HUES48 (cell line): ENCODE data around the gene MARVELD3.
"Not testable (repeated sequence)": the region's sequence is repeated elsewhere in the genome, so short reads cannot be mapped to it uniquely, and the experiment has no call there.

Experiments used
- H3K27ac ChIP-seq: one replicate; pipeline ENCODE4 v1.7.0; 2013; ENCODE audit warnings: low read depth, low read length, inconsistent platforms
- H3K27me3 ChIP-seq: 2 replicates; pipeline ENCODE4 v1.6.1; 2013; ENCODE audit warnings: mild to moderate bottlenecking, low read length; ENCODE audit not compliant: control insufficient read depth, insufficient read depth
- H3K36me3 ChIP-seq: 2 replicates; pipeline ENCODE4 v1.6.1; 2013; ENCODE audit warnings: low read length; ENCODE audit not compliant: control insufficient read depth, insufficient read depth
- H3K4me1 ChIP-seq: 2 replicates; pipeline ENCODE4 v1.6.1; 2013; ENCODE audit warnings: mild to moderate bottlenecking, low read length; ENCODE audit not compliant: control insufficient read depth, insufficient read depth
- H3K4me3 ChIP-seq: 2 replicates; pipeline ENCODE4 v1.5.1; 2013; ENCODE audit warnings: mild to moderate bottlenecking, low read depth, low read length
- H3K9ac ChIP-seq: 2 replicates; pipeline ENCODE4 v1.6.1; 2013; ENCODE audit warnings: mild to moderate bottlenecking, low read depth, low read length, moderate library complexity
- H3K9me3 ChIP-seq: 2 replicates; pipeline ENCODE4 v1.6.1; 2013; ENCODE audit warnings: low read length; ENCODE audit not compliant: control insufficient read depth, insufficient read depth

The MARVELD3 gene

DNA sequence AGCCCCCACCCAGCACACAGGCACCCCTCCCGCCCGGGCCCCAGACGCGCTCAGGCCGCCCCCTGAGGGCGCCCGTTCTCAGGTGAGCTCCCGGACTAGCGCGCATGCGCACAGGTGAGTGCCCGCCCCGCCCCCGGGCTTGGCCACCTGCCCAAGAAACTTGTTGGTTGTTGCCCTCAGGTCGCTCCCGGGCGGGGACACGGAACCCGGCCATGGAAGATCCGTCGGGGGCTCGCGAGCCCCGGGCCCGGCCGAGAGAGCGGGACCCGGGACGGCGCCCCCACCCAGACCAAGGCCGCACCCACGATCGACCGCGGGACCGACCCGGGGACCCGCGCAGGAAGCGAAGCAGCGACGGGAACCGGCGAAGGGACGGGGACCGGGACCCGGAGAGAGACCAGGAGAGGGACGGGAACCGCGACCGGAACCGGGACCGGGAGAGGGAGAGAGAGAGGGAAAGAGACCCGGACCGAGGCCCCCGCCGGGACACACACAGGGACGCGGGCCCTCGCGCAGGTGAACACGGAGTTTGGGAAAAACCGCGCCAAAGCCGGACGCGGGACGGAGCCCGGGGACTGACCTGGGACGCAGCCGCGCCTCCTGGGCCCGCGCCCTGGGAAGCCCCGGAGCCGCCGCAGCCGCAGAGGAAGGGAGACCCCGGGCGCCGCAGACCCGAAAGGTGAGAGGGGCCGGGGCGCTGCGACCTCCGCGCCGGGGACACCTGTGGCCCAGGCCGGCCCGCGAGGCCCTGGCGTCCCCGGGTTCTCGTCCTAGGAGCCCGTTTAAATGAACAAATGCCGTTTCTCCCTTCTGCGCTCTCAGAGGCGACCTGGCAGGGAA lies at the start of gene MARVELD3:
Gene MARVELD3 (plus strand): TSS at position 167 of the 840 bp plus-strand sequence. CDS start 46 bp downstream, at position 213.
- no peaks in the 10 kb centered on the region for H3K27me3 ChIP-seq
- peak within 1 kb of the TSS; percentile 91 for H3K4me3 ChIP-seq
- H3K4me1 ChIP-seq = peaks cover 9% of the 10 kb centered on the region
- H3K9me3 ChIP-seq = no peaks in the 10 kb centered on the region
- H3K36me3 ChIP-seq = peaks cover 26% of the 10 kb centered on the region
- H3K9ac ChIP-seq = peak within 1 kb of the TSS; percentile 72
- peak within 1 kb of the TSS; percentile 35 for H3K27ac ChIP-seq

DNA sequence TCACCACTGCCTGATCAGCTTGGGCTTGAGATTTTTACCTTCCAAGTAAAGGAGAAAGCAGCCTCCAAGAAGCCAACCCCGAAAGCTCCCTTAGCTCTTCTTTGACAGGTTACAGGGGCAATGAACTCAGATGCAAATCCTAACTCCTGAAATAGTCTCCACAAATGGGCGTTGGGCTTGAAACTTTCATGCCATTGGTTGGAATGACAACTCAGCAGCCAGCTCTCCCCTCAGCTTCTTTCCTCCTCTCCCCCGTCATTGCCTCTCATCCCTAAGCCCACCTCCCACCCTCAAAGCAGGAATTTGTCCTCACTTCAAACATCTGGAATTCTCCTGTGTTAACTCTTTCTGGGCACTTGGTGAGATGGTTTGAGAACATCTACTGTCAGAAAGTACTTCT lies 49.0 kb upstream of the MARVELD3 start, which contains the start of gene TAT:
Gene TAT (minus strand): TSS at position 122 of the 400 bp plus-strand sequence. CDS start 677 bp downstream, outside the sequence.
- no peaks in the 10 kb centered on the region for H3K27me3 ChIP-seq
- H3K4me1 ChIP-seq = no peaks in the 10 kb centered on the region

GRCh38 chr16:71582553-71582848 lies 43.5 kb upstream of the MARVELD3 start:
- H3K9ac ChIP-seq, H3K4me1 ChIP-seq, H3K4me3 ChIP-seq, H3K27me3 ChIP-seq, H3K36me3 ChIP-seq, H3K9me3 ChIP-seq, H3K27ac ChIP-seq: not testable (repeated sequence)

More for the DNA sequence above, 49.0 kb upstream of the MARVELD3 start, which contains the start of gene TAT:
- no peak within 1 kb of the TSS for H3K9ac ChIP-seq
- H3K27ac ChIP-seq = no peak within 1 kb of the TSS
- H3K36me3 ChIP-seq = no peaks in the 10 kb centered on the region
- no peaks in the 10 kb centered on the region for H3K9me3 ChIP-seq
- H3K4me3 ChIP-seq = no peak within 1 kb of the TSS

GRCh38 chr16:71584543-71585317 lies 41.3 kb upstream of the MARVELD3 start:
- Histone ChIP-seq H3K27me3 (no peaks in the 10 kb centered on the region), H3K9me3 (peaks cover 6% of the 10 kb centered on the region; the same call in 1 of the 2 replicates), H3K27ac (no peak overlapping the region), H3K4me1 (no peaks in the 10 kb centered on the region), H3K4me3 (no peak overlapping the region), H3K9ac (no peak overlapping the region), H3K36me3 (no peaks in the 10 kb centered on the region)

DNA sequence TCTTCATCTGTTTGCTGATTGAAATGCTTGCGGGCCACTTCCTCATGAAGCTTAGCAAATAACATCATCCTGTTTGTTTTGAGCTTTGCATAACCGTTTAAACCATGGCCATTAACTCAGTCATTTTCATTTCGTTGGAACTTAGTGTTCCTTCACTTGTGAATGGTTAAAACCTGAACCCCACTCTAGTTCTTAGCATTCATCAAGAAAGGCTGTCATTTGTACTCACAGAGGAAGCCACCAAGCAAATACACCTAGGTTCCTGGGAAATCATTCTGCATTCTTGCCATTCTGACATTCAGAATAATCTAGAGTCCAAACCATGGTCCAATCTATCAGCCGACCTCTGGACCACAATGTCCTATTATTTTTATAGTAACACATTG lies 40.7 kb upstream of the MARVELD3 start:
- H3K36me3 ChIP-seq = no peaks in the 10 kb centered on the region
- no peak overlapping the region for H3K4me3 ChIP-seq
- no peaks in the 10 kb centered on the region for H3K27me3 ChIP-seq
- no peak overlapping the region for H3K27ac ChIP-seq
- H3K9me3 ChIP-seq = peaks cover 6% of the 10 kb centered on the region; the same call in 1 of the 2 replicates
- H3K4me1 ChIP-seq = no peaks in the 10 kb centered on the region
- no peak overlapping the region for H3K9ac ChIP-seq

DNA sequence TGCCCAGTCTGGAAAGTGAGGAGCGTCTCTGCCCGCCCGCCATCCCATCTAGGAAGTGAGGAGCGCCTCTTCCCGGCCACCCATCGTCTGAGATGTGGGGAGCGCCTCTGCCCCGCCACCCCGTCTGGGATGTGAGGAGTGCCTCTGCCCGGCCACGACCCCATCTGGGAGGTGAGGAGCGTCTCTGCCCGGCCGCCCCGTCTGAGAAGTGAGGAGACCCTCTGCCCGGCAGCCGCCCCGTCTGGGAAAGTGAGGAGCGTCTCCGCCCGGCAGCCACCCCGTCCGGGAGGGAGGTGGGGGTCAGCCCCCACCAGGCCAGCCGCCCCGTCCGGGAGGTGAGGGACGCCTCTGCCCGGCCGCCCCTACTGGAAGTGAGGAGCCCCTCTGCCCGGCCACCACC lies 36.6 kb upstream of the MARVELD3 start:
- not testable (repeated sequence) for H3K9ac ChIP-seq, H3K4me3 ChIP-seq, H3K27ac ChIP-seq, H3K9me3 ChIP-seq, H3K27me3 ChIP-seq, H3K4me1 ChIP-seq, H3K36me3 ChIP-seq

- not testable (repeated sequence) for H3K4me3 ChIP-seq, H3K4me1 ChIP-seq, H3K9ac ChIP-seq, H3K9me3 ChIP-seq, H3K27ac ChIP-seq, H3K36me3 ChIP-seq, H3K27me3 ChIP-seq
Observed at GRCh38 chr16:71590071-71590470, 35.9 kb upstream of the MARVELD3 start.

DNA sequence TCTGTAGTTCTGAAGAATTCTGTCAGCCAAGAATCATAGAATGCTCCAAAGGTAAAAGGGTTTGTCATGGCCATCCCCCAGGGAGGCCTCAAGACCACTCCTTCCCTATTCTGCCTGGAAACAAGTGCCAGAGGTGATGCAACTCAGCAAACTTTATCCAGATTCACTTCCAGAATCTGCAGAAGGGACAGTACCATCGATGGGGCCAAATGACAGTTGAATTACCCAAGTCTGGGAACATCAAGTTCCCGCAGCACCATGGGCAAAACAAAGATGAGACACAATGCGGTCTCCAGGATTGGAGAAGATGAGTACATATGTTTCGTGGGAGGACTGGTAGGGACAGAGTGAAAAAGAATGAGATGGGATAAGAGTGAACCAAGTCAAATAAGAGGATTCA lies 35.4 kb upstream of the MARVELD3 start:
- Histone ChIP-seq H3K9ac (no peak overlapping the region), H3K4me1 (0 out of 2 replicates have a peak, but pooled peaks cover 2% of the 10 kb centered on the region), H3K27me3 (no peaks in the 10 kb centered on the region), H3K36me3 (no peaks in the 10 kb centered on the region), H3K4me3 (no peak overlapping the region), H3K9me3 (peaks cover 6% of the 10 kb centered on the region; the same call in 1 of the 2 replicates), H3K27ac (no peak overlapping the region)

GRCh38 chr16:71591917-71592316 lies 34.1 kb upstream of the MARVELD3 start:
- H3K9me3 ChIP-seq = peaks cover 6% of the 10 kb centered on the region; the same call in 1 of the 2 replicates
- H3K27me3 ChIP-seq = no peaks in the 10 kb centered on the region
- H3K4me1 ChIP-seq = 0 out of 2 replicates have a peak, but pooled peaks cover 2% of the 10 kb centered on the region
- no peak overlapping the region for H3K4me3 ChIP-seq
- no peak overlapping the region for H3K27ac ChIP-seq
- H3K36me3 ChIP-seq = no peaks in the 10 kb centered on the region
- H3K9ac ChIP-seq = no peak overlapping the region

- H3K27me3 ChIP-seq = no peaks in the 10 kb centered on the region
- H3K4me3 ChIP-seq = no peak overlapping the region
- H3K36me3 ChIP-seq = no peaks in the 10 kb centered on the region
- H3K9me3 ChIP-seq = peaks cover 3% of the 10 kb centered on the region; the same call in 1 of the 2 replicates
- no peak overlapping the region for H3K27ac ChIP-seq
- 0 out of 2 replicates have a peak, but pooled peaks cover 2% of the 10 kb centered on the region for H3K4me1 ChIP-seq
- H3K9ac ChIP-seq = no peak overlapping the region
Observed at GRCh38 chr16:71593048-71593999, 32.7 kb upstream of the MARVELD3 start.
